NCI-H2081 treated with DMSO at 0.1 percent for 48 hours (cell line): Measurements from ENCODE around the gene PRODH2.
"Not testable (repeated sequence)": the region's sequence is repeated elsewhere in the genome, so short reads cannot be mapped to it uniquely, and the experiment has no call there.

Experiments
- DNase-seq: peaks from one replicate; lab custom pipeline; 2025; lab: John Stamatoyannopoulos, UW

PRODH2 gene

GRCh38 chr19:35843676-35844481, 31.2 kb upstream of the PRODH2 start:
- no peak for DNase-seq

DNA sequence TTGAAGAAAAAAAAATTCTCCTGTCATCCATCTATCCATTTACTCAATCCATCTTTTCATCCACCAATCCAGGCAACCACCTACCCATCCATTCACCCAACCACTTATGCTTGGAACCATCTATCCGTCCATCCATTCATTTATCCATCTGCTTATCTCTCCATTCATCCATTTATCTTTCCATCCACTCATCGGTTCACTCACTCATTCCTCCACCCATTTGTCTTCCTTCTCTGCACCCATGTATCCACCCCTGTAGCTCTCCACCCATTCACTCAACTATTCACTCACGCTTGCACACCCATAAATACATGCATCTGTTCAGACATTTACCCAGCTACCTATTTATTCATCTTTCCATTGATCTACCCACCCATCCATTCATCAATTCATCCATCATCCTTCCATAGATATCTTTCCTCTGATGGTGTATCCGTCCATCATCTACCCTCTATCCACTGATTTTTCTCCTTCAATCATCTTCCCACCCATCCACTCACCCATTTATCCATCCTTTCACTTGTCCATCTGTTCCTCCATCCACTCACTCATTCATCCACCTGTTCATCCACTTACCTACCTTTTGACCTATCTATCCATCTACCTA, 30.1 kb upstream of the PRODH2 start:
- DNase-seq = no peak

DNA sequence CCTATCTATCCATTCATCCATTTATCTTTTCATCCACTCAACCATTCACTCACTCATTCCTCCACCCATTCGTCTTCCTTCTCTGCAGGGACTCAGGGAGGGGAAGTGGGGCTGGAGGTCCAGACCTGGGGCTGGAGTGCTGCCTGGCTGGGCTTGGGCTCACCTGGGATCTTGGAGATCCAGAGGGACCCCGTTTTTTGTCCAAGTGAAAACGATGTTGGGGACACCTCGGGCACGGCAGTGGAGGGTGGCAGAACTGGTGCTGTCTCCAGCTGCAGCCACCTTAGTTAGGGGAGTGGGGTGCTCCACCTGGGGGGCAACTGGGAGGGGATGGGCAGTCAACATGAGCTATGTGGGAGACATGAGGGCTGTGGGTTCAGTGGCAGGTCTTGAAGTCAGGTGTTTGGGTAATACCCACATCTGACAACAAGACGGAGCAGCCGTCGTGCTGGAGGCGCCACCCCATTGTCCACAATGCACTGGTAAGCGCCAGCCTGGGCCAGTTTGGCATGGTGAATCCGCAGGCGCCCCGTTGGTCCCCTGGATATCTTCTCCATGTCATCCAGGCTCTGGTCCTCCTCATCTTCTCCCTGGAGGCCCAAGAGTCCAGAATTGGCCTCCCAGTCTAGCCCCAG, 29.4 kb upstream of the PRODH2 start:
- no peak for DNase-seq

DNA sequence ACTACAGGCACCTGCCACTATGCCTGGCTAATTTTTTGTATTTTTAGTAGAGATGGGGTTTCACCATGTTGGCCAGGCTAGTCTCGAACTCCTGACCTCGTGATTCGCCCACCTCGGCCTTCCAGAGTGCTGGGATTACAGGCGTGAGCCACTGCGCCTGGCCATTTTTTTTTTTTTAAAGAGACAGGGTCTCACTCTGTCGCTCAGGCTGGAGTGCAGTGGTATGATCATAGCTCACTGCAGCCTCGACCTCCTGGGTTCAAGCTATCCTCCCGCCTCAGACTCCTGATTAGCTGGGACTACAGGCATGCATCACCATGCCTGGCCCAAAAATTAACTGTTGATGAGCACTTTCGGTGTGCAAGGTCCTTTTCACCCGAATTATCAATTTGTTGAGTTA, 23.5 kb upstream of the PRODH2 start:
- DNase-seq = not testable (repeated sequence)

DNA sequence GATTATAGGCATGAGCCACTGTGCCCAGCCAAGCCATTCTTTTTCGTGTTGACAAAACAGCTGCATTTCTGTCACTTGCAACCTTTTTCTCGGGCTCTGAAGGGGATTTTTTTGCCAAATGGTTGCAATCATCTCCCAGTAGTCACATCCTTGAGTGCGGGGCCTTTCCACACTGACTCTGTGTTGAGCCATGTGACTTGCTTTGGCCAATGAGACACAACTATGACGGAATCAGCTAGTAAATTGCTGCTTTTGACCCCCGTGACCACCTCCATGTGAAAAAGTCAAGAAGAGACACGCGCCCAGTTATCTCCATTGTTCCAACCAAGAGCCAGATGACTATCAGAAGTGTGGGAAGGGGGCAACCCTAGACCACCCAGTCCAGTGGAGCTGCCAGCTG, 21.3 kb upstream of the PRODH2 start:
- no peak for DNase-seq

DNA sequence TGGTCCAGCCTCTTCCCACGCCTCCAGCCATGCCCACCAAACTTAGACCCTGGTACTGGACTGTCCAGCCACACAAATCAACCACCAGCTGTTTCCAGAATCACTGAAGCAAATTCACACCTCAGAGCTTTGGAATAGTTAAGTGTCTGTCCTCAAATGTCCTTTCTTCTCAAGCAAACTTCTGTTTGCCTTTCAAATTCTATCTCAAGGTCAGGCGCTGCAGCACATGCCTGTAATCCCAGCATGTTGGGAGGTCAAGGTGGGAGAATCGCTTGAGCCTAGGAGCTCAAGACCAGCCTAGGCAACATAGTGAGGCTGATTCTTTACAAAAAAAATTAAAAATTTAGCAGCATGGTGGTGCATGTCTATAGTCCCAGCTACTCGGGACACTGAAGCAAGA, 19.4 kb upstream of the PRODH2 start:
- no peak for DNase-seq

GRCh38 chr19:35830986-35831385, 18.3 kb upstream of the PRODH2 start:
- no peak for DNase-seq

DNA sequence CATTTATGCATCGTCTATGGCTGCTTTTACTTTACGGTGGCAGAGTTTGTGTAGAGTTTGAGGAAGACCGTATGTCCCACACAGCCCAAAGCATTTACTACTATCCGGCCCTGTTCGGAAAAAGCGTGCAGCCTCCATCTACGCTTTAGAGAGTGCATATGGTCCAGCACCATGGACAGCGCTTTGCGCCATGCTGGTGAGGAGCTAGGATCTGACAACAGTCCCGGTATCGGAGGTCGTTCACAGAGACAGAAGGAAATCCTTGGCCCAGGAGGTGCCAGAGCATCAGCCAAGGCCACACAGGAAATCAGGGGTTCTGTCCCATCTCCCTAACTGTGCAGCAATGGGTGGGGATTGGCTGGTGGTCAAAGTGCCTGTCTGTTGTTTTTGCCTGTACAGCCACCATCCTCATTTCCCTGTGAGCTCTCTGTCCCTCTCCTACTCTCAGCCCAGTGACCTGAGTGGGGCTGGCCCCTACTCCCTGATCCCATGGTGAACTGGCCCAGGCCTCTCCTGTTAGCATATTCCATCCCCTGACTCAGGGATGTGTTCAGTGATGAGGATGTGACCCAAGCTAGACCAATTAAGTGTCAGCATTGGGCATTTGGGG, 16.2 kb upstream of the PRODH2 start:
- no peak for DNase-seq

- DNase-seq = no peak
Observed at GRCh38 chr19:35824150-35824549, 11.5 kb upstream of the PRODH2 start.

DNA sequence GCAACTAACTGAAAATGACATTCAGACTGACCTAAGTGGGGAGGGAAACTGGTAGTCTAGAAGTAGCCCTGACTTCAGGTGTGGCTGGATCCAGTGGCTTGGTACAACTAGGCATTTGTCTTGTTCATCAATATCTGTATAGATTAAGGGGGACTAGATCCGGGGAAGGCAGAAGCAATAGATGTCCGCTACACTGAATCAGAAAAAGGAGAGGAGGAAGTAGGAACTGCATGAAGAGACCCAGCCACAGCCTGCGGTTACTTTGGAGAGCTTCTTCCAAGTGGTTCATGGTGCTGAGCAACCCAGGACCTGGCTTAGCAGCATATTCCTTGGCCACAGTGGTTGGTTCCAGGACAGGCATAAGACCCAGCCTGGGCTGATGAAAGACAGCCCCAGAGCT, 9.9 kb upstream of the PRODH2 start:
- no peak for DNase-seq

GRCh38 chr19:35818445-35818844, 5.8 kb upstream of the PRODH2 start:
- no peak for DNase-seq

DNA sequence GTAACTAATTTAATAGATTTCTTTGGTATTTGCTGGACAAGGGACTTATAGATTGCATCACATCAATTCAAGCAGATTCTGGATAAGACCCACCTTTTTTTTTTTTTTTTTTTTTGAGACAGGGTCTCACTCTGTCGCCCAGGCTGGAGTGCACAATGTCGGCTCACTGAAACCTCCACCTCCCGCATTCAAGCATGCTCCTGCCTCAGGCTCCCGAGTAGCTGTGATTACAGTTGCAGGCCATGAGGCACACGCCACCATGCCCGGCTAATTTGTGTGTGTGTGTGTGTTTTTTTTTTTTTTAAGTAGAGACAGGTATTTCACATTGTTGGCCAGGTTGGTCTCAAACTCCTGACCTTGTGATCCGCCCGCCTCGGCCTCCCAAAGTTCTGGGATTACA, 4.2 kb upstream of the PRODH2 start:
- no peak for DNase-seq

DNA sequence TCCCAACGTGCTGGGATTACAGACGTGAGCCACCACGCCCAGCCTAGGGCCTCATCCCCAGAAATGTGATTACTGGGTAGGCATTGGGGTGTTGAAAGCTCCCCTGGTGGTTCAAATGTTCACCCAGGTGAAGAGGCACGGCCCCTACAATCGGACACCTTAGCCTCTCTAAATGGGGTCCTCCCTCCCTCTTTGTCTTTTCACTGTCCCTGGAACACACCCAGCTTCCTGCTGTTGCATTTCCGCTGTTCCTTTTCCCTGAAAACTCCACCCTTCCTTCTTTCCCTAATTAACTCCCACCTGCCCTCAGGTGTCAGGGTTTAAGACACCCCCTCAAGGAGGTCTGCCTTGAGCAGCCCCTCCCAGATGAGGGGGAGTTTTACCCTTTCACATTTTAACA, 3.6 kb upstream of the PRODH2 start:
- DNase-seq = no peak

DNA sequence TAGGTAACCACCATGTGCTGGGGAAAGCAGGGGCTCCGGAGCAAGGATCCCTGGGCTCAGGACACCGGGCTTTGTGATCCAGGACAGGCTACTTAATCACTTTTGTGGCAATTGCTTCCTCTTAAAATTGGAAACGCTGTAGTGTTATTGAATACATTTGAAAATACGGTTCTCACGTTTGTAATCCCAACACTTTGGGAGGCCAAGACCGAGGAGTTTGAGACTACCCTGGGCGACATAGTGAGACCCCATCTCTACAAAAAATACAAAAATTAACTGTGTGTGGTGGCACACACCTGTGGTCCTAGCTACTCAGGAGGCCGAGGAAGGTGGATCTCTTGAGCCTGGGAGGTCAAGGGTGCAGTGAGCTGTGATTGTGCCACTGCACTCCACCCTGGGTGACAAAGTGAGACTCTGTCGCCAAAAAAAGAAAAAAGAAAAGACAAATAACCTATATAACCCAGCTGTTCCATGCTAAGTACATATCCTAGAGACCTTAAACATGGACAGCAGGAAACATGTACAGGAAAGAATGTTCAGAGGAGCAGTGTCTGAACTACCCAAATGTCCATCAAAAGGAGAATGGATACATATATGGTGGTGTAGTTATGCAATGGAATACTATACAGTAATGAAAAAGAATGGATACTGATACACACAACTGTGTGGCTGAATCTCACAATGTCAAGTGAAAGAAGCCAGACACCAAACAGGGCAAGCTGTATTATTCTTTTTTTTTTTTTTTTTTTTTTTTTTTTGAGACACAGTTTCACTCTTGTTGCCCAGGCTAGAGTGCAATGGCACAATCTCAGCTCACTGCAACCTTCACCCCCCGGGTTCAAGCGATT, 622 bp upstream of the PRODH2 start:
- DNase-seq = no peak

DNA sequence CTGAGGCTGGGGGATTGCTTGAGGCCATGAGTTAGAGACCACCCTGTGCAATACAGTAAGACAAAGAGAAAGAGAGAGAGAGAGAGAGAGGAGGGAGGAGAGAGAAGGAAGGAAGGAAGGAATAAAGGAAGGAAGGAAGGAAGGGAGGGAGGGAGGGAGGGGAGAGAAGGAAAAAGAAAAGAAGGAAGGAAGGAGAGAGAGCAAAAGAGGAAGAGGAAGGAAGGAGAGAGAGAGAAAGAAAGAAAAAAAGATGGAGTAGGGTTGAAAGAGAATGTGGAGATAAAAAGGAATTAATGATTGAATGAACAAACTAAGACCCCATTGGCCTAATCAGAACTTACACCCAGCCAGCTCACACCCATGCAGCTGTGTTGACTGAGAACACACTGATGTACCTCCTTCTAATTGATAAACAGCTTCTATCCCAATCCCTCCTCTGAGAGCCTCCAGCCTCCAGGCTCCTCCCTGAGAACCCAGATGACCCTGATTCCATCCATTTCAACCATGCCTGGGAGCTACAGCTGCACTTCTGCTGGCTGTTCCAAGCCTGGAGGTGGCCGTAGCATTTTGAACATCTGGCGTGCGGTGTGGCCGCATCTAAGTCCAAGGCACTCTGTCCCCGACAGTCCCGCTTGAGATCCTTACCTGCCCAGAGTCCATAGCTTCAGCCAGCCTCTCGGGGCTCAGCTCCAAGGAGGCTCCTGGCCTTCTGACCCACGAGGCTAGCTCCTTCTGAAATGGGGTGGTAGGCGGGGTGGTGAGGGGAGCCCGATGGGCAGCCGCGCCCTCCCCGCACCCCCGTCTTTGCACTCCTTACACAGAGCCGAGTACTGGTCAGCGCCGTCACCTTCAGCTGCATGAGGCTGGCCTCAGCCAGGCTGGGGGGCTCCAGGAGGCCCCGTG, 1.1 kb downstream of the PRODH2 start:
- DNase-seq = no peak

DNA sequence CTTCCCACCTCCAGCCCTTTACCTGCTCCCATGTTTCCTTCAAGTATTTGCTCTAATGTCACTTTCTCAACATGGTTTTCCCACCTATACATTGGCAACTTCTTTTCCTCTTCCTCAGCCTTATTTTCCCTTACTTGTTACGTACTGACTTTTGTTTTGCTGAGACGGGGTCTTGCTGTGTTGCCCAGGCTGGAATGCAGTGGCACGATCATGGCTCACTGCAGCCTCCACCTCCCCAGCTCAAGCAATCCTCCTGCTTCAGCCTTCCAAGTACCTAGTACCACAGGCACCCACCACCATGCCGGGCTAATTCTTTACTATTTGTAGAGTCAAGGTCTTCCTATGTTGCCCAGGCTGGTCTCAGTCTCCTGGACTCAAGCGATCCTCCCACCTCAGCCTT, 5.0 kb downstream of the PRODH2 start:
- DNase-seq = no peak

DNA sequence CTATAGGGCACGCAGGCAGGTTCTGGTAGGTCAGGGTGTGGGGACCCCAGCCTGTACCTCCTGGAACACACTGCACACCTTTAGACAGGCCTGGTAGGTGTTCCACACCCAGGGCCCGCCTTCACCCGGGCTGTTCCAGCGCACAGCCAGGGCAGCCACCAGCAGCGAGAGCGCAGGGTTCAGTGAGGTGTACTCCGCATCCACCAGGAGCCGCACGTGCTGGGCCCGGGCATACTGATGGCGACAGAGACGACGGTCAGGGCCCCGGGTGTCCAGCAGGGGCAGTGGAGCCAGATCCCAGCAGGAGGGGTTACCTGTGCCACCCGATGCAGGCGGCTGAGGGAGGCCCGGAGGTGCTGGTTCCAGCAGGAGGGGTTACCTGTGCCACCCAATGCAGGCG, 6.0 kb downstream of the PRODH2 start:
- DNase-seq = no peak

- no peak for DNase-seq
Observed at GRCh38 chr19:35805526-35806102, 7.0 kb downstream of the PRODH2 start.

DNA sequence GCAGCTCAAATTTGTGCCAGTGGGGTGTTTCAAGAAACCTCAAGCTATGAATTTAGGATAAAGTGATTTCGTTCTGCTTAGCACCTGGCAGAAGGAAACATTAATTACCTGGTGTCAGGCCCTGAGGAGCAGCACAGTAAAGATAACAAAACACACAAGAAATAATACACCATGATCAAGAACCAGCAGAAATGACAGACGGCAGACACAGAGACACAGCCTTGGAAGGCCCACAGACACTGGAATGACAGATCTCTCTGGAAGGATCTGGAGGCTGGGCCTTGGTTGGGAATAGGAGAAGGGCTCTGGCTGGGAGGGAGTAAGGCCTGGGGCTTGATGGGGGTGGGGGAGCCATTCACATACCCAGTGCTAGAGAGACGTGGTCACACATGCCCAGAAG, 10.8 kb downstream of the PRODH2 start:
- DNase-seq = no peak

GRCh38 chr19:35797663-35798062, 15.0 kb downstream of the PRODH2 start:
- DNase-seq = no peak
